ENCODE measurements around the gene SLC25A41. TPM values are rescaled to one million over a fixed set of nuclear protein-coding genes. Genes with fewer than 3 reads are reported as not detected.
A peak's percentile ranks its signal among the peaks of the same experiment; 100 is the strongest.

The SLC25A41 gene
- total and polyA plus RNA-seq, 2 of the 13 experiments (the other 11 are each of a cell fraction or from before 2014, with no cell fraction given), result 0.33 to 0.95 TPM

GRCh38 chr19:6393074-6393982 is 40.2 kb downstream of the SLC25A41 start, which contains the start of gene GTF2F1 (continued):
- TF ChIP-seq ZNF687 (CRISPR knock-in tag; IDR thresholded peaks at IDR 0.05), result peak; percentile 88
- peak; percentile 76 for TF ChIP-seq ZBTB7A (CRISPR knock-in tag; IDR thresholded peaks at IDR 0.05)
- TF ChIP-seq IRF2 (CRISPR knock-in tag; IDR thresholded peaks at IDR 0.05), result no peak; the same call in 1 of the 2 replicates
- TF ChIP-seq BRF2 (CRISPR knock-in tag; IDR thresholded peaks at IDR 0.05), result no peak
- TF ChIP-seq HOXA3 (CRISPR knock-in tag; IDR thresholded peaks at IDR 0.05), result peak; percentile 94
- TF ChIP-seq FOXC1 (CRISPR knock-in tag; IDR thresholded peaks at IDR 0.05; ENCODE audit: borderline replicate concordance), result no peak; the same call in 1 of the 2 replicates
- TF ChIP-seq ZBTB40 (IDR thresholded peaks at IDR 0.05), result peak; percentile 54; the same call in 1 of the 2 replicates
- no peak; the same call in 1 of the 2 replicates for TF ChIP-seq ZBTB40 (CRISPR knock-in tag; IDR thresholded peaks at IDR 0.05)

Data from HepG2 (cell line).